GM18870 (cell line): Measurements from ENCODE around the gene ICAM4.
"Not testable (repeated sequence)": the region's sequence is repeated elsewhere in the genome, so short reads cannot be mapped to it uniquely, and the experiment has no call there.

ENCODE experiments used
- ATAC-seq: cut with Tn5 transposase; IDR thresholded peaks from one replicate; pipeline ENCODE4 v1.9.1; 2021; ENCODE audit warnings: moderate library complexity; ENCODE audit not compliant: unreplicated experiment

The ICAM4 gene

DNA sequence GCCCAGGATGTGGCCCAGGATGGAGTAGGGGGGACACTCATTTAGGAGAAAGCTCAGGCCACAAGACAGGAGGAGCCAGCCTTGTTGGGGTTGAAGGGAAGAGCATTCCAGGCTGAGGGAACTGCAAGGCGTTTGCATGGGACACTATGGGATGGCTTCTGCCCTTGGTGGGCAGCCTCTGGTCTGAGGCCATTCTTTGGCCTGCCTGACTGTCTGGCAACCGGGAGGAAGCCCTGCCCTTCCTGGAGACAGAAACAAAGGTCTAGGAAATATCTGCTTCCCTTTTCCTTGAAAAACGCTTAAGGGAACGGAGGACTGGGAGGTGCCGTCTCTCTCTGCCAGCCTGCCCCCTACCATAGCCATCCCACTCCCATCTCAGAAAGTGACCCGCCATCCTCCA, 18.7 kb upstream of the ICAM4 start:
- ATAC-seq: no peak

DNA sequence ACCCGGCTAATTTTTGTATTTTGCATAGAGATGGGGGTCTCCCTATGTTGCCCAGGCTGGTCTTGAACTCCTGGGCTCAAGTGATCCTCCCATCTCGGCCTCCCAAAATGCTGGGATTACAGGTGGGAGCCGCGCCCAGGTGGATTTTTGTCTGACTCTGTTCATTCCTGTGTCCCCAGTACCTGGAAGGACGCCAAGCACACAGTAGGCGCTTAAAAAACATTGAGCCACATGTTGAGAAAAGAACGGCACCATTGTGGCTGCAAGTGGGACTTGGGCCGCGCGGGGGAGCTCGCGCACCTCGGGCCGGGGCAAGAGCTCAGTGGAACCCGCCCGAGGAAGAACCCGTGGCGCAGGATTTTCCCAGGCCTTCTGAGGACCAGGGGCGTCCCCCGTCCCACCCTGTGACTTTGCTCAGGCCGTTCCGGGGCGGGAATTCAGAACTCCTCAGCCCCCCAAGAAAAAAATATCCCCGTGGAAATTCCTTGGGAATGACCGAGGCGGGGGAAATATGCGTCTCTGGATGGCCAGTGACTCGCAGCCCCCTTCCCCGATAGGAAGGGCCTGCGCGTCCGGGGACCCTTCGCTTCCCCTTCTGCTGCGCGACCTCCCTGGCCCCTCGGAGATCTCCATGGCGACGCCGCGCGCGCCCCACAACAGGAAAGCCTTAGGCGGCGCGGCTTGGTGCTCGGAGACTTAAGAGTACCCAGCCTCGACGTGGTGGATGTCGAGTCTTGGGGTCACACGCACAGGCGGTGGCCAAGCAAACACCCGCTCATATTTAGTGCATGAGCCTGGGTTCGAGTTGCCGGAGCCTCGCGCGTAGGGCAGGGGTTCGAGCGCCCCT, 17.2 kb upstream of the ICAM4 start:
- no peak for ATAC-seq

DNA sequence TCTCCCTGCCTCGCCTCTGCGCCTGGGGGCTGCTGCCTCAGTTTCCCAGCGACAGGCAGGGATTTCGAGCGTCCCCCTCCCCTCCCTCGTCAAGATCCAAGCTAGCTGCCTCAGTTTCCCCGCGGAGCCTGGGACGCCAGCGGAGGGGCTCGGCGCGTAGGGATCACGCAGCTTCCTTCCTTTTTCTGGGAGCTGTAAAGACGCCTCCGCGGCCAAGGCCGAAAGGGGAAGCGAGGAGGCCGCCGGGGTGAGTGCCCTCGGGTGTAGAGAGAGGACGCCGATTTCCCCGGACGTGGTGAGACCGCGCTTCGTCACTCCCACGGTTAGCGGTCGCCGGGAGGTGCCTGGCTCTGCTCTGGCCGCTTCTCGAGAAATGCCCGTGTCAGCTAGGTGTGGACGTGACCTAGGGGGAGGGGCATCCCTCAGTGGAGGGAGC, 16.6 kb upstream of the ICAM4 start:
- no peak for ATAC-seq

DNA sequence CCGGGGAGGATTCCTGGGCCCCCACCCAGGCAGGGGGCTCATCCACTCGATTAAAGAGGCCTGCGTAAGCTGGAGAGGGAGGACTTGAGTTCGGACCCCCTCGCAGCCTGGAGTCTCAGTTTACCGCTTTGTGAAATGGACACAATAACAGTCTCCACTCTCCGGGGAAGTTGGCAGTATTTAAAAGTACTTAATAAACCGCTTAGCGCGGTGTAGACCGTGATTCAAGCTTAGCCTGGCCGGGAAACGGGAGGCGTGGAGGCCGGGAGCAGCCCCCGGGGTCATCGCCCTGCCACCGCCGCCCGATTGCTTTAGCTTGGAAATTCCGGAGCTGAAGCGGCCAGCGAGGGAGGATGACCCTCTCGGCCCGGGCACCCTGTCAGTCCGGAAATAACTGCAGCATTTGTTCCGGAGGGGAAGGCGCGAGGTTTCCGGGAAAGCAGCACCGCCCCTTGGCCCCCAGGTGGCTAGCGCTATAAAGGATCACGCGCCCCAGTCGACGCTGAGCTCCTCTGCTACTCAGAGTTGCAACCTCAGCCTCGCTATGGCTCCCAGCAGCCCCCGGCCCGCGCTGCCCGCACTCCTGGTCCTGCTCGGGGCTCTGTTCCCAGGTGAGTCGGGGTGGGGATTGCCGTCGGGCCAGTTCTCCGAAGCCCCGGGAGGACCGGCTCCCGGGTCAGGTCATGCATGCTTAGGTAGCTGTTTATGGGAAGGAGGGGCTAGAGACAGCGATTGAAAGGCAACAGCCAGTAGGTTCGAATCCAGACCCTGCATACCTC, 15.9 kb upstream of the ICAM4 start, which contains the start of gene ICAM1:
ICAM1 (plus strand) TSS at position 505 of the 779 bp plus-strand sequence; CDS start at position 545, 40 bp downstream.
- no peak for ATAC-seq

DNA sequence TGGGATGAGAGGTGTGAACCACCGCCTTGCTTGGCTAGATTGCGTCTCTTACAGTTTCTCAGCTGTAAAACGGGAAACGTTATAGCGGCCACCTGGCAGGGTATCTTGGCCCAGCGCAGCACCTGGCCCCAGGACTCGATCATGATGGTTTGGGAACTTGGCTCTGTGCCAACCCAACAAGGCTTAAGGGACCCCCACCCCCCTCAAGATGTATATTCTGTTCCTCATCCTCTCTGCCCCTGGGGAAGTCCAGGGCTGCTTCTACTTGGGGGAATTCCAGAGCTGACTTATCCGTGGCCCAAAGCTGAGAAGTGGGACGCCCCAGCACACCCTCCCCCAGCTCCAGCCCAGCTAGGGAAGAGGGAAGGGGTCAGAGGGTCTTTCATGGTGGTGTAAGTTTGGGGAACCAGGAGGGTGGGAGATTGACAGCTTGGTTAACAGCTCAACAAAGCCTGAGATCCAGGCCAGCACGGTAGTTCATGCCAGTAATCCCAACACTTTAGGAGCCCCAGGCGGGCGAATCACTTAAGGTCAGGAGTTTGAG, 15.1 kb upstream of the ICAM4 start:
- no peak for ATAC-seq

DNA sequence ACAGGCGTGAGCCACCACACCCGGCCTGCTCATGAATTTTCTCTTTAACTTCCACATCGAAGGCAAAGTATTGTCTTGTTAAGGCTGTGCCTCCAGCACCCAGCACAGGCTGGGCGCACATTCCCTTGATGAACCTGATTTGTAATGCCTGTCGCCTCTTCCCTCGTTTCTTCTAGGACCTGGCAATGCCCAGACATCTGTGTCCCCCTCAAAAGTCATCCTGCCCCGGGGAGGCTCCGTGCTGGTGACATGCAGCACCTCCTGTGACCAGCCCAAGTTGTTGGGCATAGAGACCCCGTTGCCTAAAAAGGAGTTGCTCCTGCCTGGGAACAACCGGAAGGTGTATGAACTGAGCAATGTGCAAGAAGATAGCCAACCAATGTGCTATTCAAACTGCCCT, 12.2 kb upstream of the ICAM4 start:
- no peak for ATAC-seq

DNA sequence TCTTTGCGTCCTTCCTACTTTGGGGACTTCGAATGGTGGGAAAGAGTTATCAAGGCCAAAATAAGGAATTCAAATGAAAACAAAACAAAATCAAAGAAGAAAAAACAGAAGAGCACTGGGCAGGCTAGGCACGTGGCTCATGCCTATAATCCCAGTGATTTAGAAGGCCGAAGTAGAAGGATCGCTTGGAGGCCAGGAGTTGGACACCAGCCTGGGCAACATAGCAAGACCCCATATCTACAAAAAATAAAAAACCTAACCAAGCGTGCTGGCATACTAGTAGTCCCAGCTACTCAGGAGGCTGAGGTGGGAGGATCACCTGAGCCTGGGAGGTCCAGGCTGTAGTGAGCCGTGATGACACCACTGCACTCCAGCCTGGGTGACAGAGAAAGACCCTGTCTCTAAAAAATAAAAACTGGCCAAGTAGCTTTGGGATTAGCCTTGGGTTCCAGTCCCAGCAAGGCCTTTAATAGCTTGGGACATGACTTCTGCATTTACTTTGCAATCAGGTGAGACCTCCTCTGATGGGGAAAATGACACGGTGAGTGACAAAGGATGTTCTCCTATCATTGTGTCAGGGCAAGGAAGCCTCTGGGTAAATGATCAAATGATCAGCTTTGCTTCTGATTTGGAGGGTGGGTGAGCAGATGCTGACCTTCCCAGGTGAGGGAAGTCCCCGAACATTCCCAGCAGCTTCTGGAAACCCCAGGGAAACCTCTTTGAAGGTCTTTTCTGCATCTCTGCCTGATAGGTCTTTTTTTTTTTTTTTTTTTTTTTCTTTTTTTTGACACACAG, 8.8 kb upstream of the ICAM4 start:
- ATAC-seq: no peak

DNA sequence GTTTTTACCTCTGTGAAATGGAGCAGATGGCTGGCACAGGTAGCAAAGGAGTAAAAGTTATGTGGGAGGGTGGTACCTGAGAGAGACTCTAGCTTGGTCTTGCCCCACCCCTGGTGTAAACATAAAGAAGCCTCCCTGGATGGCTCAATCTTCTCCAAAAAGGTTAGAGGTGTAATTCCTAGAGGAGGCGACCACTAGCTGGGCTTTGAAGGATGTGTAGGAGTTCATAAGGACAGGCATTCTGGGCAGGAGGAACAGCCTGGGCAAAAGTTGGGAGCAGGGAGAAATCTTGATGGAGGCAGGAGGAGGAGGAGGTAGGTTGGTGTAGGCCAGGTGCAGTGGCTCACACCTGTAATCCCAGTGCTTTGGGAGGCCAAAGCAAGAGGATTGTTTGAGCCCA, 7.8 kb upstream of the ICAM4 start:
- no peak for ATAC-seq

DNA sequence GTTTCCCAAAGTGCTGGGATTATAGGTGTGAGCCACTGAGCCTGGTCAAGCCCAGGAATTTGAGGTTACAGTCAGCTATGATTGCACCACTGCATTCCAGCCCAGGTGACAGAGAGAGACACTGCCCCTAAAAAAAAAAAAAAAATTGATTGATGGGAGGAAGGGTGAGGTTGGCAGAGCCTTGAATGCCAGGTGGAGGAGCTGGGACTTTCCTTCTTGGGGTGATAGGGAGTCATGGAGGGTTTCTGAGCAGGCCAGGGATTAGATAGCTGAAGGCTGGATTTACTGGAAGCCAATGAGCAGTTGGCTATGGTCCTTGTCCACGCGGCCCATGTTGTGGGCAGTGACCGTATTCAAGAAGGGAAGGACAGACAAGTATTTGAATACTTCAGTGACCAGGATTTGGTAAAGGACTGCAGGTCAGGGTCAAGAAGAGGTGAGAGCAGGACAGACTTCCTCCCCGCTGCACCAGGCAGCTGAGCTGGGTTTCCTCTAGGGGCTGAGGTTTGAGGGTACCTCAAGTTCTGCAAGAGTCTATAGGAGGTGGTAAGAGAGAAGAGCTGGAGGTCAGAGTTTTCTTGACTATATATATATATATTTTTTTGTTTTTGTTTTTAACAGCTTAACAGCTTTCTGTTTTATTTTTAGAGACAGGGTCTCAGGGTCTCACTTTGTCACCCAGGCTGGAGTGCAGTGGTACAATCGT, 6.9 kb upstream of the ICAM4 start:
- no peak for ATAC-seq

DNA sequence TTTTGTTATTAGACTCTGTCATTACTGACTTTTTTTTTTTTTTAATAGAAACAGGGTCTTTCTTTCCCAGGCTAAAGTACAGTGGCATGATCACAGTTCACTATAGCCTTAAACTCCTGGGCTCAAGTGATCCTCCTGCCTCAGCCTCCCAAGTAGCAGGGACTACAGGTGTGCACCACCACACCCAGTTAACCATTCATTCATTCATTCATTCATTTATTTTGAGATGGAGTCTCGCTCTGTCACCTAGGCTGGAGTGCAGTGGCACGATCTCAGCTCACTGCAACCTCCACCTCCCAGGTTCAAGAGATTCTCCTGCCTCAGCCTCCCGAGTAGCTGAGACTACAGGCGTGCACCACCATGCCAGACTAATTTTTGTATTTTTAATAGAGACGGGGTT, 4.7 kb upstream of the ICAM4 start:
- not testable (repeated sequence) for ATAC-seq

DNA sequence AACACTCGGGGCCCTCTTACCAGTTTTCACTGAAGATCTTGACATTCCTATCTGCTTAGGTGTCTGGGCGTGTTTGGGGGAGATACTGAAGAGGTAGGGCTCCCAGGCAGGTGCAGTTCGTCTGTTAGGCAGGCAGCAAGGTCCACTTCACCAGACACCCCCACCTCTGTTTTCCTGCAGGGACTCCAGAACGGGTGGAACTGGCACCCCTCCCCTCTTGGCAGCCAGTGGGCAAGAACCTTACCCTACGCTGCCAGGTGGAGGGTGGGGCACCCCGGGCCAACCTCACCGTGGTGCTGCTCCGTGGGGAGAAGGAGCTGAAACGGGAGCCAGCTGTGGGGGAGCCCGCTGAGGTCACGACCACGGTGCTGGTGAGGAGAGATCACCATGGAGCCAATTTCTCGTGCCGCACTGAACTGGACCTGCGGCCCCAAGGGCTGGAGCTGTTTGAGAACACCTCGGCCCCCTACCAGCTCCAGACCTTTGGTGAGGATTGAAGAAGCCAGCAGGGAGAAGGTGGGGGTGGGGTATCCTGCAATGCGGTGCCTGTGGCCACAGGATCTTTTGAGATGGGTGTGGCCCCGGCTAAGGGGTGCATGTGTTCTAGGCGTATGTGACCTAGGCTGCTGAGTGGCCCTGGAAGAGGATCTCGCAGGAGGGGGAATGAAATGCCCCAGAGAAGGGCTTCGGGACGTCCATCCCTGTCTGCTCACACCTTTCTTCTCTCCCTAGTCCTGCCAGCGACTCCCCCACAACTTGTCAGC, 3.3 kb upstream of the ICAM4 start:
- ATAC-seq: no peak

DNA sequence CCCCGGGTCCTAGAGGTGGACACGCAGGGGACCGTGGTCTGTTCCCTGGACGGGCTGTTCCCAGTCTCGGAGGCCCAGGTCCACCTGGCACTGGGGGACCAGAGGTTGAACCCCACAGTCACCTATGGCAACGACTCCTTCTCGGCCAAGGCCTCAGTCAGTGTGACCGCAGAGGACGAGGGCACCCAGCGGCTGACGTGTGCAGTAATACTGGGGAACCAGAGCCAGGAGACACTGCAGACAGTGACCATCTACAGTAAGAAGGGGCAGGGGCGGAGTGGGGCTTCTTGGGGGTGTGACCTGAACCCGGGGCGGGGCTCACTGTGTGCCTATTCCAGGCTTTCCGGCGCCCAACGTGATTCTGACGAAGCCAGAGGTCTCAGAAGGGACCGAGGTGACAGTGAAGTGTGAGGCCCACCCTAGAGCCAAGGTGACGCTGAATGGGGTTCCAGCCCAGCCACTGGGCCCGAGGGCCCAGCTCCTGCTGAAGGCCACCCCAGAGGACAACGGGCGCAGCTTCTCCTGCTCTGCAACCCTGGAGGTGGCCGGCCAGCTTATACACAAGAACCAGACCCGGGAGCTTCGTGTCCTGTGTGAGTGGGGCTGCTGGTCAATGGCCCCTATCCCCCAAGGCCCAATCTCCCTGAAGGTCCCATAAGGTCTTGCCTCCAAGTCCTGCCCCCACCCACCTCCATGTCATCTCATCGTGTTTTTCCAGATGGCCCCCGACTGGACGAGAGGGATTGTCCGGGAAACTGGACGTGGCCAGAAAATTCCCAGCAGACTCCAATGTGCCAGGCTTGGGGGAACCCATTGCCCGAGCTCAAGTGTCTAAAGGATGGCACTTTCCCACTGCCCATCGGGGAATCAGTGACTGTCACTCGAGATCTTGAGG, 2.4 kb upstream of the ICAM4 start:
- ATAC-seq: no peak

DNA sequence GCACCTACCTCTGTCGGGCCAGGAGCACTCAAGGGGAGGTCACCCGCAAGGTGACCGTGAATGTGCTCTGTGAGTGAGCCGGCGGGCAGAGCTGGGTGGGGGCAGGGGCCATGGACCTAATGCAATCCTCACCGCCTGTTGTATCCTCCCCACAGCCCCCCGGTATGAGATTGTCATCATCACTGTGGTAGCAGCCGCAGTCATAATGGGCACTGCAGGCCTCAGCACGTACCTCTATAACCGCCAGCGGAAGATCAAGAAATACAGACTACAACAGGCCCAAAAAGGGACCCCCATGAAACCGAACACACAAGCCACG, 1.8 kb upstream of the ICAM4 start:
- no peak for ATAC-seq

DNA sequence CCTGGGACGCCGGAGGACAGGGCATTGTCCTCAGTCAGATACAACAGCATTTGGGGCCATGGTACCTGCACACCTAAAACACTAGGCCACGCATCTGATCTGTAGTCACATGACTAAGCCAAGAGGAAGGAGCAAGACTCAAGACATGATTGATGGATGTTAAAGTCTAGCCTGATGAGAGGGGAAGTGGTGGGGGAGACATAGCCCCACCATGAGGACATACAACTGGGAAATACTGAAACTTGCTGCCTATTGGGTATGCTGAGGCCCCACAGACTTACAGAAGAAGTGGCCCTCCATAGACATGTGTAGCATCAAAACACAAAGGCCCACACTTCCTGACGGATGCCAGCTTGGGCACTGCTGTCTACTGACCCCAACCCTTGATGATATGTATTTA, 1.4 kb upstream of the ICAM4 start:
- ATAC-seq: no peak

DNA sequence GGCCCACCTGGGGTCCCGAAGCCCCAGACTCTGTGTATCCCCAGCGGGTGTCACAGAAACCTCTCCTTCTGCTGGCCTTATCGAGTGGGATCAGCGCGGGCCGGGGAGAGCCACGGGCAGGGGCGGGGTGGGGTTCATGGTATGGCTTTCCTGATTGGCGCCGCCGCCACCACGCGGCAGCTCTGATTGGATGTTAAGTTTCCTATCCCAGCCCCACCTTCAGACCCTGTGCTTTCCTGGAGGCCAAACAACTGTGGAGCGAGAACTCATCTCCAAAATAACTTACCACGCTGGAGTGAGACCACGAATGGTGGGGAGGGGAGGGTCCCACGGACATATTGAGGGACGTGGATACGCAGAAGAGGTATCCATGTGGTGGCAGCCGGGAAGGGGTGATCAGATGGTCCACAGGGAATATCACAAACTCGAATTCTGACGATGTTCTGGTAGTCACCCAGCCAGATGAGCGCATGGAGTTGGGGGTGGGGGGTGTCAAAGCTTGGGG, 2.0 kb downstream of the ICAM4 start:
- ATAC-seq: no peak

DNA sequence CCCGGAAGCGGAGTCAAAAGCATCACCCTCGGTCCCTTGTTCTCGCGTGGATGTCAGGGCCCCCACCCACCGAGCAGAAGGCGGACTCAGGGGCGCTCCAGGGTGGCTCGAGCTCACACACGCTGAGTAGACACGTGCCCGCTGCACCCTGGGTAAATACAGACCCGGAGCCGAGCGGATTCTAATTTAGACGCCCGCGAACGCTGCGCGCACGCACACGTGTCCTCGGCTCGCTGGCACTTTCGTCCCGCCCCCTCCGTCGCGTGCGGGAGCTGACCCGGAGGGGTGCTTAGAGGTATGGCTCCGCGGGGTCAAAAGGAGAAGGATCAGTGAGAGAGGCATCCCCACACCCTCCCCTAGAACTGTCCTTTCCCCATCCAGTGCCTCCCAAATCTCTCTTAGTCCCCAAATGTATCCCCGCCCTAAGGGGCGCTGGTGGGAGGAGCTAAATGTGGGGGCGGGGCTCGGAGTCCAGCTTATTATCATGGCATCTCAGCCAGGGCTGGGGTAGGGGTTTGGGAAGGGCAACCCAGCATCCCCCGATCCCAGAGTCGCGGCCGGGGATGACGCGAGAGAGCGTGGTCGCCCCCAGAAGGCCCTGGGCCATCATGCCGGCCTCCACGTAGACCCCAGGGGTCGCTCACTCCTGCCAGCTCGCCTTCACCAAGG, 2.5 kb downstream of the ICAM4 start:
- ATAC-seq: no peak

DNA sequence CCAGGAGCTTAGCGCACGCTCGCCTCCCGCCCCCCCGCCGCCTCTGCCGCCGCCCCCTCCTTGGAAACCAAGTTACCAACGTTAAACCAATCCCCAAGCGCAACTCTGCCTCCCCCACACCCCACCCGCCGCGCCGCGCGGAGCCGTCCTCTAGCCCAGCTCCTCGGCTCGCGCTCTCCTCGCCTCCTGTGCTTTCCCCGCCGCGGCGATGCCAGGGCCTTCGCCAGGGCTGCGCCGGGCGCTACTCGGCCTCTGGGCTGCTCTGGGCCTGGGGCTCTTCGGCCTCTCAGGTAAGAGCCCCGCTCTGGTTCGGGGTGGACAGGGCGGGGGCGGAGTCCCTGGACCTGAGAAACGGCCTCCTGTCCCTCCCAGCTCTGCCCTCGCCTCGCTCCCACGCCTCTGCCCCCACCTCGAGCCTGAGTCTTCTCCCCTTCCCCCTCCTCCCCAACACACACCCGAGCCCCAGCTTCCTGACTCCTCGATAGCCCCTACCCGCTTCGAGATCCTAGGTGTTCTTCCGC, 3.1 kb downstream of the ICAM4 start, which contains the start of gene ICAM5:
ICAM5 (plus strand) TSS at position 117 of the 521 bp plus-strand sequence; CDS start at position 209, 92 bp downstream.
- ATAC-seq: no peak
